Measurements from ENCODE around the gene DNTT. TPM values are rescaled to one million over a fixed set of nuclear protein-coding genes. Genes with fewer than 3 reads are reported as not detected.

The DNTT gene
- total and polyA plus RNA-seq, 3 donors from 2014 or later, result 0.31 to 0.94 TPM; not detected in 1

Other genes with a start within 250 kb of the DNTT start
- gene ZNF518A, start 174.1 kb upstream of the DNTT start, total RNA-seq, result 10 to 100 TPM; 81.3 to 88.0 TPM
- gene ZNF518A, start 174.1 kb upstream of the DNTT start, polyA plus RNA-seq (ENCODE audit: insufficient read depth, low read depth, low replicate concordance), result 14.5 TPM
- 1 to 10 TPM; 1.1 to 1.5 TPM for gene BLNK, start 32.9 kb upstream of the DNTT start, total RNA-seq
- 4.5 TPM for gene BLNK, start 32.9 kb upstream of the DNTT start, polyA plus RNA-seq (ENCODE audit: insufficient read depth, low read depth, low replicate concordance)
- not detected for gene OPALIN, start 54.6 kb downstream of the DNTT start, total RNA-seq
- not detected for gene OPALIN, start 54.6 kb downstream of the DNTT start, polyA plus RNA-seq (ENCODE audit: insufficient read depth, low read depth, low replicate concordance)
- under 1 TPM; 0.39 to 0.68 TPM for gene TLL2, start 209.5 kb downstream of the DNTT start, total RNA-seq
- 0.67 TPM for gene TLL2, start 209.5 kb downstream of the DNTT start, polyA plus RNA-seq (ENCODE audit: insufficient read depth, low read depth, low replicate concordance)

Measured in testis (tissue), 3 donors.